HepG2 (cell line): ENCODE measurements around the gene VAMP8.

Experiments used
- BRD4 ChIP-seq: sonication (generic); formaldehyde crosslinking; IDR thresholded peaks from 2 replicates; pipeline ENCODE4 v1.4.0; 2020; ENCODE audit warnings: missing genetic modification reagents
- SOX13 ChIP-seq, 3 experiments: fragments of 450-650 bp in 1 of 3; sonication (generic) in 1 of 3; formaldehyde crosslinking in 1 of 3; IDR thresholded peaks in 2 of 3; conservative IDR thresholded peaks in 1 of 3; 2 replicates each; pipeline versions ENCODE4 v1.5.0 to v1.6.1; 2016 to 2020; ENCODE audit warnings: antibody characterized with exemption in 1 of 3, mild to moderate bottlenecking in 1 of 3, missing compliant biosample characterization in 1 of 3, missing genetic modification reagents in 1 of 3, moderate library complexity in 1 of 3
- TF ChIP-seq, protein P1 (sequence below): sonication (generic); formaldehyde crosslinking; IDR thresholded peaks from 2 replicates; pipeline ENCODE4 v1.5.0; 2020; ENCODE audit warnings: mild to moderate bottlenecking, missing genetic modification reagents, moderate library complexity
- TF ChIP-seq, protein P2 (sequence below): sonication (generic); formaldehyde crosslinking; conservative IDR thresholded peaks from 2 replicates; pipeline ENCODE4 v1.4.0; 2020; ENCODE audit warnings: missing genetic modification reagents

DNA sequence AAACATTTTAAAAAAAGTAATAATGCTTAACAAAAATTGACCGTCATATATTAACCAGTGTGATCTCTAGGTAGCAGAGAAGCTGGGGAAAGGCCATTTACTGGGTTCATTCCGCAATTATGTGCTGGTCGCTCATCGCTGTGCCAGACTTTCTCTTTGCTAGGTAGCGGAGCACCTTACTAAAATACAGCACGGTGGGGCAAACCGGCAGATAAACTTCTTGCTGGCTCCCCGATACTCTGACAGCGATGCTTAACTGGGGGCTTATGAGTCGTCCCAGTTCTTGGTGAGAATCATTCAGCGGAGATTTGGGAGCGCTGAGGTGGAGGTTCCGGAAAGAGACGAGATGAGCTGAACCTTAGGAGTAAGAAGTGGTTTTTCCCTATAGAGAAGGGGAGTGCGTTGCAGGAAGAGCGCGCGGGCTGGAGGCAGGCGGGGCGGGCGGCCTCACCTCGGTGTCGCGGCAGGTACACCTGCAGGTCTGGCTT, 33.9 kb downstream of the VAMP8 start:
- TF ChIP-seq SOX13 (IDR thresholded peaks at IDR 0.05) (no peak), SOX13 (CRISPR knock-in tag; conservative IDR thresholded peaks at IDR 0.05 in 1 of 2, IDR thresholded peaks at IDR 0.05 in 1 of 2) (no peak), BRD4 (CRISPR knock-in tag) (no peak)
- TF ChIP-seq, protein P1, sequence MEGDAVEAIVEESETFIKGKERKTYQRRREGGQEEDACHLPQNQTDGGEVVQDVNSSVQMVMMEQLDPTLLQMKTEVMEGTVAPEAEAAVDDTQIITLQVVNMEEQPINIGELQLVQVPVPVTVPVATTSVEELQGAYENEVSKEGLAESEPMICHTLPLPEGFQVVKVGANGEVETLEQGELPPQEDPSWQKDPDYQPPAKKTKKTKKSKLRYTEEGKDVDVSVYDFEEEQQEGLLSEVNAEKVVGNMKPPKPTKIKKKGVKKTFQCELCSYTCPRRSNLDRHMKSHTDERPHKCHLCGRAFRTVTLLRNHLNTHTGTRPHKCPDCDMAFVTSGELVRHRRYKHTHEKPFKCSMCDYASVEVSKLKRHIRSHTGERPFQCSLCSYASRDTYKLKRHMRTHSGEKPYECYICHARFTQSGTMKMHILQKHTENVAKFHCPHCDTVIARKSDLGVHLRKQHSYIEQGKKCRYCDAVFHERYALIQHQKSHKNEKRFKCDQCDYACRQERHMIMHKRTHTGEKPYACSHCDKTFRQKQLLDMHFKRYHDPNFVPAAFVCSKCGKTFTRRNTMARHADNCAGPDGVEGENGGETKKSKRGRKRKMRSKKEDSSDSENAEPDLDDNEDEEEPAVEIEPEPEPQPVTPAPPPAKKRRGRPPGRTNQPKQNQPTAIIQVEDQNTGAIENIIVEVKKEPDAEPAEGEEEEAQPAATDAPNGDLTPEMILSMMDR (CRISPR knock-in tag): no peak
- TF ChIP-seq, protein P2, sequence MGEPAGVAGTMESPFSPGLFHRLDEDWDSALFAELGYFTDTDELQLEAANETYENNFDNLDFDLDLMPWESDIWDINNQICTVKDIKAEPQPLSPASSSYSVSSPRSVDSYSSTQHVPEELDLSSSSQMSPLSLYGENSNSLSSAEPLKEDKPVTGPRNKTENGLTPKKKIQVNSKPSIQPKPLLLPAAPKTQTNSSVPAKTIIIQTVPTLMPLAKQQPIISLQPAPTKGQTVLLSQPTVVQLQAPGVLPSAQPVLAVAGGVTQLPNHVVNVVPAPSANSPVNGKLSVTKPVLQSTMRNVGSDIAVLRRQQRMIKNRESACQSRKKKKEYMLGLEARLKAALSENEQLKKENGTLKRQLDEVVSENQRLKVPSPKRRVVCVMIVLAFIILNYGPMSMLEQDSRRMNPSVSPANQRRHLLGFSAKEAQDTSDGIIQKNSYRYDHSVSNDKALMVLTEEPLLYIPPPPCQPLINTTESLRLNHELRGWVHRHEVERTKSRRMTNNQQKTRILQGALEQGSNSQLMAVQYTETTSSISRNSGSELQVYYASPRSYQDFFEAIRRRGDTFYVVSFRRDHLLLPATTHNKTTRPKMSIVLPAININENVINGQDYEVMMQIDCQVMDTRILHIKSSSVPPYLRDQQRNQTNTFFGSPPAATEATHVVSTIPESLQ (CRISPR knock-in tag): no peak
